HG03196 (cell line): ENCODE results near the gene ZRANB1.

Source experiments
- ATAC-seq: cut with Tn5 transposase; IDR thresholded peaks from one replicate; pipeline ENCODE4 v1.9.1; 2021; ENCODE audit not compliant: unreplicated experiment

ZRANB1 gene

DNA sequence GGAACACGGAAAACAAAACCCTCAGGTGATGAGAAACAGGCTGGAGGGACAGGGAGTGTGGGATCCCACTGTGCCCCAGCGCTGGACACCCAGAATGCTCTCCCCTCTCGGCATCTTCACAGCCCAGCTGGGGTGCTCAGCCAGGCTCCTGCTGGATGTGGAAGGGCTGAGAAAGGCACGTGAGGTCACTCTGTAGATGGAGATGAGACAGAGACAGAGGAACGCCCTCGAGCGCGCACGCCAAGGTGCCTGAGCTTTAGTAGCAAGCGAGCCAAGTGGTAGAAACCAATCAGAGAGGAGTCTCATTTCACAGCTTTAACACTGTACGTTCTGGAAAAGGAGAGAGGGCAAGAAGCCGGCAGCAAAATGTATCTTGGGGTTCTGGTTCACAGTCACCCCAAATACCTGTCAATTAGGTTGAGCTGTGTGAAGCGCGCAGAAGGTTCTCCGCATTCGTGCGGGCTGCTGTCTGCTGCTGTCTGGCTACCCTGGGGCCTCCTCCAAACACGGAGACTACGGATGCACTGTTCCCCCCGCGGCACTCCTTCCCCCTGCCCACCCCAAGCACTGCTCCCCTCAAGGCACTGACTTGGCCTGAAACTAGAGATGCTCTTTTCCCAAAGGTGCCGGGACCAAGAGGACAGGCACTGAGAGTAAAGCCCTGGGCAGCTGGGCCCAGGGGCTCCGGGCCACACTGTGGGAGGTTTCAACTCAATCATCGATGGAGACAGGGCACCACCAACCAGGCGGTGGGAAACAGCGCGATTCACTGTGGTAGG is 91.4 kb downstream of the ZRANB1 start:
- ATAC-seq, result no peak

DNA sequence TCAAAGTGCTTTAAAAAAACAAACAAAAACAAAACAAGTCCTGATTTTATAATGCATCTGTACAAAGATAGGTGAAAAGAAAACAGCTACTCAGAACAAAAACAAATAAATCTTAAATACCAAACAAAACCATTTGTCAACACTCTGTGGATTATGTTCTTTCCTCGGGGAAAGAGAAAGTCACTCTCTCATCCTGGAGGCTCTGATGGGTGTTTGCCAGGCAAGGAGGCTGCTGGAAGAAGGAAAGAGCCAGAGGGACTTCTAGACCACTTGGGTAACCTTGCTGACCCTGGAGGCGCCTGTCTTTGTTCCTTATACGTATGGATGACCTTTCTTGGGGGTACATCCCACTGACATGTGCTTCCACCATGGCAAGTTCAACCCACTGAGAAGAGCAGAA is 92.8 kb downstream of the ZRANB1 start:
- no peak for ATAC-seq

DNA sequence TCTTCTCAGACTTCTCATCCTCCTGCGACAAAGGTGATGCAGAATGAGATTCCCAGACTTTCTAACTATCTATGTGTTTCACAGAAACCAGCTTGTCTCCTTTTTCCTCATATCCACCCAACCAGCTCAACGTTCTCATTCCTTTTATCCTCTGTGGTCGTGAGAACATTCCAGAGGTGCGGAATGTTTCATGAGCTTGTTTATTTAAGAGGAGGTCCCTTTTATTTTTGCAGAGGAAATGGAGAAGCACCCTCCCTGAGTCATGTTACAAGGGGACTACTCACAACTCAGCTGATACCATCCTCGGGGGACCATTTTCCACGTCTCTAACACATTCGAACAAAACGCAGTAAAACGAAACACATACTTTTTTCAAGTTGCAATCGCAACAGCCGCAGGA is 93.2 kb downstream of the ZRANB1 start:
- ATAC-seq, result no peak

DNA sequence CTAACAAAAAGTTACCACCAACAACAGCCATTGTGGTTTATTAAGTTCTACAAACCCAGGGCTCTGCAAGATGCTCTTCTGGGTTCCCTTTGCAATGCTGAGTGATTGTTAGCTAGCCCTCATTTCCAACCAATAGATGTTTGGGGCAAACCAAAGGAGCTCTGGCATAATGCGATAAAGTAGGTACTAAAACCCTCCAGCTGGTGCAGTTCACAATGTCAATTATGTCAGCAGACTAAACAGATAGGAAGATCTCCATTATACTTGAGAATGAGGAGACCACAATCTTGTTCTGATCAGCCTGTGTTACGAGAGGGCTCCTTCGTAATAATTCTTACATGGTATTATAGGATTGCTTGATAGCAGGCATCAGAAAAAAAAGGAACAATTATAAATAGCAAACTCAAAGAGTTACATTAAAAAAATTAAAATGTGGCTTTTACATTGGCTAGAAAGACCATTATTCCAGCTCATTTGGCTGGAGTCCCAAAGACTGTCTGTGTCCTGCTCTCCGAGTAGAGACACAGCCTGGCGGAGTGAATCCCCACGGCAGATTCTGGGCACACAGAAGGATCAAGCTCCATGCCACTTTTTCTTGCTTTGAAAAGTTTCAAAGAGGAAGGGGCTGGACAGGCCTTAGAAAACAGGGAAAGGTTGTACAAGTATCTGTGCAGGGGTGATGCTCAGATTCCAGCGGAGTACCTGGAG is 93.8 kb downstream of the ZRANB1 start:
- no peak for ATAC-seq

DNA sequence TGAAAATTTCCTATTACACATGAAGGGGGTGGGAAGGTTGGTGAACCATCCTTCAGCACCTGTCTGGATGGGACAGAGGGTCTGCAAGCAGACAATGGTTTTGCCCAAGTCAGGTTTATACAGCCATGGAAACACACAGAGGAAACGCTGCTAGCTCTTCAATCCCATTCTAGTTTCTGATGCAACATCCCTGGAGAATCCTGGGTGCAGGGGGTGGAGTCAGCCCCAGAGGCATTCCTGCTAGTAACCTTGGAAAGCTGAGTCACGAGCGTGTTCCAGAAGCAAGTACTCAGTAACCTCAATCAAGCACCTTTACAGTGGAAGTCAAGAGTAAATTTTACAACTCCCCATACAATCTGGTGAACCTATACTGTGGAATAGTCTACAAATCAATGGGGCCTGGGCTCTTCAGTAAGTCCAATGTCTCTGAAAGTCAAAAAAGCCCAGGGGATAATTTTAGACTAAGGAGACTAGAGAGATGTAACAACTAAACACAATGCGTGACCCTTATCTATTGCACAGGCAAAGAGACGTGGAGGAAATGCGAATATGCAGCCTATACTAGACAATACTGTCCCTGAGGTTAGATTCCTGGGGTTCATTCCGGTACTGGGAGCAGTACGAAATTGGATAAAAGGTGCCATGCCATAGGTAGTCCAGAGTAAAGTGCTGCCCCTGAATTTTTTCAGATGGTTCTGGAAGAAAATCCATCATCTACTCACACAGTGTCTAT is 95.4 kb downstream of the ZRANB1 start:
- no peak for ATAC-seq
